ENCODE measurements around the gene GPRIN2. TPM values are rescaled to one million over a fixed set of nuclear protein-coding genes. Genes with fewer than 3 reads are reported as not detected.
"Not testable (repeated sequence)": the region's sequence is repeated elsewhere in the genome, so short reads cannot be mapped to it uniquely, and the experiment has no call there.

Gene GPRIN2
- total RNA-seq, 1 experiment from 2014 or later = not detected

DNA sequence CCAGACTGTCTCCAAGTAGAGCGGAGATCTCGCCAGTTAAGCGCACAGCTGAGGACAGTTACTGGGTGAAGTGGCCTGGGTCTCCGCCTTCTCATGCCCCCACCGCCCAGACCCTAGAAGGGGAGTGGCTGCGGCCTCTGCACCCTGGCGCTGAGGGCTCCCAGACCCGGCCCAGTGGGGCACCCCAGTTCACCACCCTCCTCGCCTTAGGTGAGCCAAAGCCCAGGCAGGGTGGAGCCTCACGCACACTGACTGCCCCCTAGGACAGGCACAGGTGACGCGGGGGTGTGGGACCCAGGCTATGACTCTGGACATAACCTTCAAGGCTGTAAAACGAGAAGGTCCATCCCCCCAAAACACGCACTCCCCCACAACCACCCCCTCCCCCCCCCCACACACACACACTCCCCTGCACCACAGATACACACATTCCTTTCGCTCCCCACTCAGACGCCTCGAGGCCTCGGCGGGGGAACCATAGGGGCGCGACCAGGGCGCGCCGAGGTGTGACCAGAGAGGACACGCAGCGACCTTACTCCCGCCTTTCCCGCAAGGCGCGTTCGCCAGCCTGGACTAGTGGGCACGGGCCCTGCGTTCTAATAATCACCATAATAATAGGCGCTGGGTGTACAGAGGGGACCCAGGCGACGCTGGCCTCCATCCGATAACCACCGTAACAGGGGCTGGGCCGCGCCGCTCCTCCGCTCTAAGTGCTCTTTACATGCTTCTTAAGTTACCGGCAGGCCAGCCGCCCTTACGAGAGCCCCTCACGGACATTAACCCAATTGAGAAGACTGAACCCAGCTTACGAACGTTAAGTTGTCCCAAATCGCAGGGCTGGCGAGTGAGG is 21.4 kb upstream of the GPRIN2 start:
- in situ Hi-C loops (cut with HindIII; ENCODE audit: low pct_unique_long_range_greater_than_20kb, low sequenced_read_pairs); DNase-seq (ENCODE audit: low read depth, low spot score): not testable (repeated sequence)

GRCh38 chr10:46573884-46574283 is 17.4 kb upstream of the GPRIN2 start:
- DNase-seq (ENCODE audit: low read depth, low spot score); in situ Hi-C loops (cut with HindIII; ENCODE audit: low pct_unique_long_range_greater_than_20kb, low sequenced_read_pairs): not testable (repeated sequence)

DNA sequence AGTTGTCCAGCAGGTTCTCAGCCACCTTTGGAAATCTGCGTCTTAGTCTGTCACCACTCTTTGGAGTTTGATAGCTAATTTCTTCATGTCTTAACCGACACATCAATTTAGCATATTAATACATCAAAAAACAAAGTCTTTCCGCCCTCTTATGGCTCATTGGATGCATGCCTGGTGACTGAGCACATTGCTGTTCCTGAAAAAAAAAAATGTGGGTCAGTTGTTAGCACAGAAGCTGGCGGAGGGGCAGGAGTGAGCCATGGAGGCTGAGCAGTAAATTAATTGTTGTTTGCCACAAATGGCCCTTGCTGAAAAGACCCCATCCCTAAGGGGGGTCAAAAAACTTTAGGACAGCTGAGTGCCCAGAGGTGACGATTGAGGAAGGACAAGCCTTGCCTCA is 16.9 kb upstream of the GPRIN2 start:
- in situ Hi-C loops (cut with HindIII; ENCODE audit: low pct_unique_long_range_greater_than_20kb, low sequenced_read_pairs); DNase-seq (ENCODE audit: low read depth, low spot score): not testable (repeated sequence)

DNA sequence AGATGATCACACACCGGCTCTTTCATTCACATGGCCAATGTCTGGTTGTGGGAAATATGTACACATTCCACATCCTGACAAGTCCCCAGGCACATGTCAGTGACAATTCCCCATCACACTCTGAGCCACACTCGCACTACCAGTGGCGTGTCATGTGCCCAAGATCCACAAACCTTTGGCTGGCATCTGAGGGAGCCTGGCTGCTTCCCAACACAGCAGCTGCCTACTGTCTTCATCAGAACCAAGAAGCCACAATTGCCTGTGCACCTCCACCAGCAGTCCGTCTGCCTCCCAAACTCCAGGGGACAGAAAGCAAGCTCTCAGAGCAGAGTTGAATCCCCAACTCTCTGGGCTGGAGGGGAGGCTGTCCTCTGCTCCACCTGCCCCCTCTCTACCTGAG is 16.3 kb upstream of the GPRIN2 start:
- in situ Hi-C loops (cut with HindIII; ENCODE audit: low pct_unique_long_range_greater_than_20kb, low sequenced_read_pairs); DNase-seq (ENCODE audit: low read depth, low spot score): not testable (repeated sequence)

DNA sequence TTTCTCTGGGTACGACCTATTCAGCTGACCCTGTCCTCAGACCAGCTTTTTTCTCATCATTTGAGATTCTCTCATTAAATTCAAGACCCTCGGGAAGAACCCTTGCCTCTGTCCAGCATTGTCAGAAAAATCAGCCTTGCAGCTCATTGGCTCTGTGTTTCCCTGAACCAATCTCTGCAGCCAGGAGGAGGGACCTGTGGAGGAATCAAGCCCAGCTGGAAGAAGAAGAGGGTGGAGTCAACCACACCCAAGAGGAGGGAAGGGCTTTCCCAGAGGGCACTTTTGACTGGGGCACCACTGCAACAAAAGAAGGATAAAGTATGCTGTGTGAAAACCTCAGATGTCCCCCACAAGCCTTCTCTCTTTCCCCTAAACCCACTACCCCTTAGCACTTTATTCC is 14.2 kb upstream of the GPRIN2 start:
- DNase-seq (ENCODE audit: low read depth, low spot score); in situ Hi-C loops (cut with HindIII; ENCODE audit: low pct_unique_long_range_greater_than_20kb, low sequenced_read_pairs): not testable (repeated sequence)

DNA sequence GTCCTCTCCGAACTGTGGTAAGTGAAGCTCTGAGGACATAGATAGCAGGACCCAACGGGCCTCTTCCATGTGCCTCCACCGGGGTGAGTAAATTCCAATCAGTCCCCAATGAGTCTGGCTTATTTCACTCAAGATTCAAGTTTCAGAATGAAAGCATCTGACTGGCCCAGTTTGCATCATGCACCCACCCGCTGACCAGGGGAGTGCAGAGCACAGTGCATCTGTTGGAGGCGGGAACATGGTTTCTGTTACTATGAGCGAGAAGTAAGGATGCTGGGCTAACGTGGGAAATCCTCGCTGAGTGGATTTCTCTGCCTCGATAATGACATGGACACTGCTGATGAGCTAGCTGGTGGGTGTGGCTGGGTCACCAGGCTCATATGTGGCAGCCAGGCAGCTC is 10.7 kb upstream of the GPRIN2 start:
- DNase-seq (ENCODE audit: low read depth, low spot score); in situ Hi-C loops (cut with HindIII; ENCODE audit: low pct_unique_long_range_greater_than_20kb, low sequenced_read_pairs): not testable (repeated sequence)

GRCh38 chr10:46565591-46566332 is 9.3 kb upstream of the GPRIN2 start:
- in situ Hi-C loops (cut with HindIII; ENCODE audit: low pct_unique_long_range_greater_than_20kb, low sequenced_read_pairs) = not testable (repeated sequence)
- peak; percentile 71 for DNase-seq (ENCODE audit: low read depth, low spot score)

DNA sequence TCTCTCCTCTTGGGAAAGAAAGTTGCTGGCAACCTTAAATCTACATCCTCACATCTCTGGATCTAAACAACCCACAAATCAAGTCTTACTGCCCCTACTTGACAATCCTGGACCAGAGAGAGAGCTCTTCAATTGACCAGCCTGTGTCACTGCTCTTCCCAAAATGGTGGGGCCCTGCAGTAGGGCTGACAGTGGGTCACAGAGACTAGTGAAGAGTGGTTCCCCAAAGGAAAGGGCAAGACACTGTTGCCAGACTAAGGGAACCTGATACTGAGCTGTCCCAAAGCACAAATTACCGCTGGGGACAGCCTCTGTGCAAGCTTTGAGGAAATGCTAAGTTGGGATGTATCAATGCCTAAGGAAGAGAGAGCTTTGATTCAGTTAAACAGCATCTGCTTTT is 4.5 kb upstream of the GPRIN2 start:
- DNase-seq (ENCODE audit: low read depth, low spot score) = no peak

DNA sequence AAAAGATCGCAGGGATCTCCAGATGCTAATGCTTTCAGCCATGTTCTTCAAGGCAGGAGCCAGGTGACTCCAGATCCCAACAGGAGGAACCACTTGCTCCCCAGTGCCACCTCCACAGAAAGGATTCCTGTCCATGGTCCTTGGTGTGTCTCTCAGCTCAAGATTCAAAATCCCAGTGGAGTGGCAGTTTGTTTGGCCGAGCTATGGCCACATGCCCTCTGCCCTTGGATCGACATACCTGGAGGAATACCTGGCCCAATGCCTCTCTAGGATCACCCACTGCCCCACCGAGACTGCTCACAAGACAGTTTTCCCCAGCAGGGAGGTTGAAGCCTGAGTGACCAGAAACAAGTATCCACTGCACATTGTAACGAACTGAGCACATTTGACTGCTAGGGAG is 3.9 kb upstream of the GPRIN2 start:
- no peak for DNase-seq (ENCODE audit: low read depth, low spot score)
- in situ Hi-C loops (cut with HindIII; ENCODE audit: low pct_unique_long_range_greater_than_20kb, low sequenced_read_pairs) = no loop called here

More for the DNA sequence above, 4.5 kb upstream of the GPRIN2 start:
- in situ Hi-C loops (cut with HindIII; ENCODE audit: low pct_unique_long_range_greater_than_20kb, low sequenced_read_pairs) = no loop called here

DNA sequence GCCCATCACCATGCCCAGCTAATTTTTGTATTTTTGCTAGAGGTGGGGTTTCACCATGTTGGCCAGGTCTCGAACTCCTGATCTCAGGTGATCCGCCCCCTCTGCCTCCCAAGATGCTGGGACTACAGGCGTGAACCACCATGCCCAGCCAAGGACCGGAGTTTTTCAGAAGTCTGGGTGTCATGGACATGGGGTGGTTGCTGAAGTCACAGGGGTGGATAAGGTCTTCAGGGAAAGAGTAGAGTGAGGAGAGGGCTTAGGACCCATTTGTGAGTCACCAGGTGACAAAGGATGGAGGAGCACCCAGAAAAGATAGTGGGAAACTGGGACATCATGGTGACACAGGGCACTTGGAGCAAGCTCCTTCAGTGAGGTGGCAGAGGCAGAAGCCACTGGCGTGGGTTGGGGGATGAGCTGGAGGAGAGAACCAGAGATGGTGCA is 2.8 kb upstream of the GPRIN2 start:
- DNase-seq (ENCODE audit: low read depth, low spot score) = no peak
- in situ Hi-C loops (cut with HindIII; ENCODE audit: low pct_unique_long_range_greater_than_20kb, low sequenced_read_pairs) = no loop called here

DNA sequence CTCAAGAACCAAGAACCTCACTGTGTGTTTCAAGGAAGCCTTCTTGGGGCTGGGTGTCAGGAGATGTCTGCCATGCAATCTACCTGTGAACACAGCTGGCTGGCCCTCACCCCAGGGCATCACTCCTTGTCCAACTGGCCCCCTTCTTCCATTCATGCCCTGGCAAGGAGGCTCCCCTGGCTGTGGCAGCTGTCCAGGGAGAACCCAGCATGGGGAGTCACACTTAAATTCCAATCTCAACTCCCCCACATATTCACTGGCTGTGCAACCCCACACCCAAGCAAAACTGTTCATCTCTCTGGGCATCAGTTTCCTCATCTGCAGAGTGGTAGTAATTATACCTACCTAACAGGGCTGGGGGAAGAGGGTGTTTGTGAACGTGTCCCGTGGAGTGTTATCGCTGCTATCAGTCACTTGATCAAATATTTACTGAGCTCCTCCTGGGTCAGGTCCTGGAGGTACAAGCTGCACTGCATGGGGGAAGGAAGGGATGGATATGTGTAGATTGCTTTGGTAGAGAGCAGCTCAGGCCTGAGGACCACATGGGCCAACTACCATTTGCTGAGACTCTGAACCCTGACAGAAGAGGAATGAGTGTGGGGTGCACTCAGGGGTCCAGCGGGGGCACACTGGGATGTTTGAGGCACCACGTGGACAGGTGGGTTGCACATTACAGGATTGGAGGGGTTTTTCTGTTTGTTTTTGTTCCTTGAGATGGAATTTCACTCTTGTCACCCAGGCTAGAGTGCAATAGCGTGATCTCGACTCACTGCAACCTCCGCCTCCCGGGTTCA is 2.1 kb upstream of the GPRIN2 start:
- no peak for DNase-seq (ENCODE audit: low read depth, low spot score)
- in situ Hi-C loops (cut with HindIII; ENCODE audit: low pct_unique_long_range_greater_than_20kb, low sequenced_read_pairs) = no loop called here

DNA sequence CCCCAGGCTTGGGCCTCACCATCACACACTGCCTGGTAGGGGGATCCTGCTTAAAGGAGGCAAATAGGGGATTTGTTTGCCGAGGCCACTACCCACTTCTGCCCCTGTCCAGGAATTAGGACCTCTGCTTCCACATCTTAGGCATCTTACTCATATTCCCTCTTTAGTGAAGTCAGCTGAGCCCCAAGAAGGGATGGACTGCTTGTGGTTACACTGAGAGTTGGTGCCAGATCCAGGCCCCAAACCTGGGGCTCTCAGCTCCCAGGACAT is 1.6 kb upstream of the GPRIN2 start:
- in situ Hi-C loops (cut with HindIII; ENCODE audit: low pct_unique_long_range_greater_than_20kb, low sequenced_read_pairs) = no loop called here
- DNase-seq (ENCODE audit: low read depth, low spot score) = no peak

GRCh38 chr10:46557319-46558121 is 1.1 kb upstream of the GPRIN2 start:
- in situ Hi-C loops (cut with HindIII; ENCODE audit: low pct_unique_long_range_greater_than_20kb, low sequenced_read_pairs) = no loop called here
- no peak for DNase-seq (ENCODE audit: low read depth, low spot score)

GRCh38 chr10:46555713-46556514 is 544 bp downstream of the GPRIN2 start:
- in situ Hi-C loops (cut with HindIII; ENCODE audit: low pct_unique_long_range_greater_than_20kb, low sequenced_read_pairs) = no loop called here
- no peak for DNase-seq (ENCODE audit: low read depth, low spot score)

DNA sequence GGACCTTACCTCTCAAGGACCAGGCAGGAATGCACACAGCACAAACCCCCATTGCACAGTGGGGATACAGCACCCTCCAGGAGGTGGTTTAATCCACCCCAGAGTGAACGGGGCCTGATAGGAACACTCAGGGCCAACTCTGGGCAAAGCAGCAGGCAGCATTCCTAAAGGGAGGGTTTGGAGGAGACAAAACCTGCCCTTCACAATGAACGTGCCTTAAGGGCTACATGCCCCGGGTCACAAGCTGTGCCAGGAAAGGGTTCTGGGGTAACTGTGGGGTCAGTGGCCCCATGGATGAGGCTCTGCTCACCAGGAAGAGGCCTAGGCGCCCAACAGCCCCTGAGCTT is 1.1 kb downstream of the GPRIN2 start:
- no peak for DNase-seq (ENCODE audit: low read depth, low spot score)
- in situ Hi-C loops (cut with HindIII; ENCODE audit: low pct_unique_long_range_greater_than_20kb, low sequenced_read_pairs) = no loop called here

DNA sequence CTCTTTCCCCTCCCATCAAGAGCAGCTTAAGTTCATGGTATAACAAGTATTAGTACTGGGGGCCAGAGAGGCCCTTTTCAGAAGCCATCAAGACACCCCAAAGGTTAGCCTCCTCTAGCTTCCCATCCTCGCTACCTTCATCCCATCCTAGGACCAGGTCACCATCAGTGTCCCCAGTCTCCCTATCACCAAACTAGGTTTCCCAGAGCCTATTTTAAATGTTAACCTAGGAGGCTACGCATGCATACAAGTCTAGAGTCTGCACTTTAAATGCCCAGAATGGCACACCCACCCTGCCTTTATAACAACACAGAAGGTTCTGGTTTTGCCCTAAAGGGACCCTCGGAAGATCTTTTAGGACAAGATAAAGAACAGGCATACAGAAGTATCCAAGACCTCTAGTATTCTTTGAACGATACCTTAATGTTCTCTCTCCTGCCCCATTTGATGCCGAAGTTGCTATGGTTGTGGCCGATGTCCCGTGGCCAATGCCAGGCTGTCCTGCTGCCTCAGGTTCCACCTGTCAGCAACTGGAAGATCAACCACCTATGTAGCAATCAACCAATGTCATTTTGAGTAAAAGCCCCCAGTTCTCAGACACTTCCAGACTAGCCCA is 2.2 kb downstream of the GPRIN2 start:
- DNase-seq (ENCODE audit: low read depth, low spot score) = no peak
- in situ Hi-C loops (cut with HindIII; ENCODE audit: low pct_unique_long_range_greater_than_20kb, low sequenced_read_pairs) = no loop called here

Measured in SK-MEL-5 (cell line).